ENCODE results near the gene PHAF1. TPM values are rescaled to one million over a fixed set of nuclear protein-coding genes. Genes with fewer than 3 reads are reported as not detected.

Gene PHAF1
- total and polyA plus RNA-seq, 4 donors = 12.6 to 20.7 (median 13.5) TPM

DNA sequence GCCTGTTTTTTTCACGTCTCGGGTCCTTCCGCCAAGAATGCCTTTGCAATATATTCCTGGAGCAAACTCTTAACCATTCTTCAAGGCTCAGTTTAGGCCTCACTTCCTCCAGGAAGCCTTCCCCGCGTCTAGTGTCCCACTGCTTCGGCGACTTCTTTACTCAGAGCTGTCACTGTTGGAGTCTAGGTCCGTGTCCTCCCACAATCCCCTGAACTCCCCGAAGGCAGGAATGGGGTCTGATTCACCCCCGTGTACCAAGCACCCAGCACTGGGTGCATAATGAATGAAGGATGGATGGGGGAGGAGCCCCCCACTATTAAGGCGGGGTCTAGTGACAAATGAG is 73.5 kb downstream of the PHAF1 start:
- DNase-seq (peak in 1 of 2 donors; percentile 47), ATAC-seq (ENCODE audit: low FRiP score) (no peak)
- no peaks in the 10 kb centered on the region for H3K36me3 ChIP-seq (ENCODE audit: control insufficient read depth in 1 of 2, insufficient read depth in 2 of 2, low read length in 1 of 2)
- H3K4me1 ChIP-seq (ENCODE audit: control insufficient read depth in 1 of 2, insufficient read depth in 2 of 2, low read length in 2 of 2) = no peaks in the 10 kb centered on the region
- intact Hi-C loops (cut with DNase I) = loop anchor here (10.0 kb wide), 2 partner anchors 208 to 288 kb away; no protein-coding TSS in a partner anchor
- no peaks in the 10 kb centered on the region for H3K27me3 ChIP-seq (ENCODE audit: control insufficient read depth in 1 of 2, insufficient read depth in 2 of 2, low read length in 1 of 2)
- WGBS, 2 donors = 7 to 8% methylated on average over 11 of the region's 11 CpGs
- H3K27ac ChIP-seq (ENCODE audit: low read depth in 1 of 2, low read length in 2 of 2) = no peak overlapping the region
- no peaks in the 10 kb centered on the region for H3K9me3 ChIP-seq (ENCODE audit: control insufficient read depth, low read length)
- no peak overlapping the region for H3K4me3 ChIP-seq (ENCODE audit: low read length in 2 of 2)

DNA sequence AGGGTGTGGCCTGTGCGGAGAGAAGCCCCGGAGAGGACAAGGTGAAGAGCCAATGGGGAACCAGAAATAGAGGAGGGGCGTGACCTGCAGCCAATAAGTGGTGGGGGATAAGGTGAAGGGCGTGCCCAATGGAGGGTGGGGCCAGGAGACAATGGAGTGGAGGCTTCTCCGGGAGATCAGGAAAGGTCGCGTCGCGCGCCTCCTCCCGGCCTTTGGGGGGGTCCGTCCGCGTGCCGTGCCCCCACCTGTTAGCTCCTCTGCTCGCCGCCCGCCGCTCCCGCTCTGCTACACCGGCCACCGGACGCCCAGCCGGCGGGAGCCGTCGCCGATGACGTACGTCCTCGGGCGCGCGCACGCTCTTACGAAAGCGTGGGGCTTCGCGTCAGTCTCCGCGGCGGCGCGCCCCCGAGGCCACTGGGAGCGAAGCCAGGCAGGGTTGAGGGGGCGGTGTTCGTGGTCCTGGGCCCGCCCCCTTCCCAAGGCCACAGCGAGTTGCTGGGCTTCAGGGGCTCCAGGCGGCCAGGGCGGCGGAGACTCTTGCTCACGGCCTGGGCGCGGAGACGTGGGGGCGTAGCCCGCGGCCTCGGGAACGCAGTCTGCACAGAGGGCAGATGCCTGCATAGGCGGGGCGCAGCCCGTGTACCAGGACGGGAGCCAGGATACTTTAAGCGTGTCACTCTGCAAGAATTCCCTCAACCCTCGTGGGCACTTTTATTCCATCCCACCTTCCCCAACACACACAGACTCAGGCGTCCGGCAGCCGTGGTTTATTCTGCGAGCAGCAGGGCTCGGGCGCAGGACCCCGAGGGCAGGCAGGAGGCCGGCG is 74.1 kb downstream of the PHAF1 start, which contains the start of gene MATCAP1:
TSS of gene MATCAP1 (minus strand) at position 337 of the 826 bp plus-strand sequence. CDS start 3,353 bp downstream, outside the sequence.
- H3K36me3 ChIP-seq (ENCODE audit: control insufficient read depth in 1 of 2, insufficient read depth in 2 of 2, low read length in 1 of 2) = no peaks in the 10 kb centered on the region
- intact Hi-C loops (cut with DNase I) = loop anchor here (2.0 to 10.0 kb wide), 3 partner anchors 25 to 289 kb away; partner anchors contain the start of genes FBXL8 (in 1 of the 2) and TRADD (in 1 of the 2)
- 0% methylated on average over 67 to 77 of the region's 77 CpGs for WGBS, 2 donors
- H3K9me3 ChIP-seq (ENCODE audit: control insufficient read depth, low read length) = no peaks in the 10 kb centered on the region
- H3K27me3 ChIP-seq (ENCODE audit: control insufficient read depth in 1 of 2, insufficient read depth in 2 of 2, low read length in 1 of 2) = no peaks in the 10 kb centered on the region
- H3K4me1 ChIP-seq (ENCODE audit: control insufficient read depth in 1 of 2, insufficient read depth in 2 of 2, low read length in 2 of 2) = no peaks in the 10 kb centered on the region
- ATAC-seq (ENCODE audit: low FRiP score) (peak; percentile 94), DNase-seq (peak; percentile 97)
- peak within 1 kb of the TSS; percentile 24 to 54 for H3K4me3 ChIP-seq (ENCODE audit: low read length in 2 of 2)
- peak within 1 kb of the TSS in 1 of 2 donors; percentile 81 for H3K27ac ChIP-seq (ENCODE audit: low read depth in 1 of 2, low read length in 2 of 2)

DNA sequence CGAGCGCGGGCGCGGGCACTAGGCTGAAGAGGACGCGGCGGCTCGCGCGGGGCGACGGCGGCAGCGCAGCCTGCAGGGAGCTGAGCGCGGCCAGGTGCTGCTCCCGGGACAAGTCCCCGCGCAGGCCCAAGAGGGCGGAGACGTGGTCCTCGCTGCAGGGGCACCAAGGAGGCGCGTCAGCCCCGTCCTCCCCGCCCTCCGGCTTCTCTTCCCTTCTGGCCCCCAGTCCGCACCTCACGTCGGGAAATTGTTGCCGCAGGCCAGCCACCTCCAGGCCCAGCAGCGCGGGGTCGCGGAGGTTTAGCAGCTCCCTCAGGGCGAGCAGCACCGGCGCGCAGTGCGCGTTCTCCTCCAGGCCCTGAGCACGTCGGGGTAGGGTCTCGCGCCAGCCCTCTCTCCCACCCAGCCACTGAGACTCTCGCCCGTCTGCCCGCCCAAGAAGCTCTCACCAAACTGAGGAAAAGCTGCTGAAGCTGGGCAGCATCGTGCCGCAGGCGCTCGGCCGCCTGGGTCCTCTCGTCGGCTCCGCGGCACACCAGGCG is 74.8 kb downstream of the PHAF1 start:
- Histone ChIP-seq H3K4me1 (ENCODE audit: control insufficient read depth in 1 of 2, insufficient read depth in 2 of 2, low read length in 2 of 2) (no peaks in the 10 kb centered on the region), H3K27me3 (ENCODE audit: control insufficient read depth in 1 of 2, insufficient read depth in 2 of 2, low read length in 1 of 2) (no peaks in the 10 kb centered on the region), H3K27ac (ENCODE audit: low read depth in 1 of 2, low read length in 2 of 2) (peak overlapping the region in 1 of 2 donors; percentile 42), H3K9me3 (ENCODE audit: control insufficient read depth, low read length) (no peaks in the 10 kb centered on the region), H3K4me3 (ENCODE audit: low read length in 2 of 2) (peak overlapping the region; percentile 24 to 54), H3K36me3 (ENCODE audit: control insufficient read depth in 1 of 2, insufficient read depth in 2 of 2, low read length in 1 of 2) (no peaks in the 10 kb centered on the region)
- intact Hi-C loops (cut with DNase I) = loop anchor here (2.0 to 10.0 kb wide), 3 partner anchors 26 to 290 kb away; partner anchors contain the start of genes FBXL8 (in 1 of the 2) and TRADD (in 1 of the 2)
- peak in 1 of 2 donors; percentile 79 for DNase-seq
- 4 to 7% methylated on average over 42 to 59 of the region's 59 CpGs for WGBS, 2 donors
- ATAC-seq (ENCODE audit: low FRiP score) = no peak

DNA sequence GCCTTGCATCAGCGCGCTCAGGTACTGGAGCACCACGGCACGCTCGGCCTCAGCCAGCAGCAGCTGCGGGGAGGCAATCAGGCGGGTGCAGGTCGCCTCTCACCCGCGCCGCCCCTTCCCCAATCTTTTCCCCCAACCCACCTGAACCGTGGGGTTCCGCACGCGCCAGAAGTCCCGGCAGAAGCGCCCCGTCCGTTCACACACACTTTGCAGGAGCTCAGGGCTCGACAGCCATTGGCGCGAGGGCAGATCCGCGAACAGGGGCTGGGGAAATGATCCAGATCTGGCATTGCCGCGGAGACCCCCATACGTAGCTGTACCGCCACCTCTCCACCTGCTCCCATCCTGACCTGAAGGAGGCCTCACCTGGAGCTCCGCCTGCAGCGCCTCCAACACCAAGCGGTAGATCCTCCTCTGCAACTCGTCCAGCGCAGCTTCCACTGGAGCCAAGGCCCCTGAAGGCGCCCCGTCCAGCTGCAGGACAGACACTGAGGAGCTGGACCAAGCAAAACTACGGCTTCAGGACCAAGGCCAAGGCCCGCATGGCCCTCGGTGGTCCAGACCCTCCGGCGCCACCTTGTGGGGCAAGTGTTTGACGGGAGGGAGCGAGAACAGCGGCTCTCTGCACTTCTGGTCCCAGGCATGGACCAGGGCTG is 75.4 kb downstream of the PHAF1 start:
- Histone ChIP-seq H3K9me3 (ENCODE audit: control insufficient read depth, low read length) (no peaks in the 10 kb centered on the region), H3K4me3 (ENCODE audit: low read length in 2 of 2) (no peak overlapping the region), H3K36me3 (ENCODE audit: control insufficient read depth in 1 of 2, insufficient read depth in 2 of 2, low read length in 1 of 2) (no peaks in the 10 kb centered on the region), H3K27ac (ENCODE audit: low read depth in 1 of 2, low read length in 2 of 2) (no peak overlapping the region), H3K27me3 (ENCODE audit: control insufficient read depth in 1 of 2, insufficient read depth in 2 of 2, low read length in 1 of 2) (no peaks in the 10 kb centered on the region), H3K4me1 (ENCODE audit: control insufficient read depth in 1 of 2, insufficient read depth in 2 of 2, low read length in 2 of 2) (no peaks in the 10 kb centered on the region)
- intact Hi-C loops (cut with DNase I) = loop anchor here (1.0 to 10.0 kb wide), 4 partner anchors 26 to 290 kb away; partner anchors contain the start of genes FBXL8 (in 1 of the 2) and TRADD (in 1 of the 2)
- DNase-seq = peak; percentile 96 to 99
- ATAC-seq (ENCODE audit: low FRiP score) = peak; percentile 80
- WGBS, 2 donors = 5 to 7% methylated on average over 41 to 43 of the region's 43 CpGs

DNA sequence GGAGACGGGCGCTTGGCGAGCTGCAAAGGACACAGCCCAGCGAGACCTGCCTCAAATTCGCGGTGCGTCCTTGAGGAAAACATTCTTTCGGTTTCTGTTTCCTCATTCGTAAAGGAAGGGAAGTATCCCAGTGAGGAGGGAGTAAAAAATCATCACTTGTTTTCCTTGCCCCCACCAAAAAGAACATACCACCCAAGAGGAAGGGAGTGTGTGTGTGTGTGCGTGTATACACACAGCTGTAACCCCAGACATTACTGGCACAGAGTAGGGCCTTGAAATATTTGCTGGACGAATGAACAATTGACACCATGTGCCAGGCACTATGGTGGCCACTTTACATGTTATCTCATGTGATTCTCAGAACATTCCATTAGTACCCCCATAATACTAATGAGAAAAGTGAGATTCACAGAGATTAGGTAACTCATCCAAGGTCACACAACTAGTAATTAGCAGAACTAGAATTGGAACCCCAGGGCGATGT is 76.0 kb downstream of the PHAF1 start:
- H3K27ac ChIP-seq (ENCODE audit: low read depth in 1 of 2, low read length in 2 of 2) = no peak overlapping the region
- 8 to 11% methylated on average over 12 of the region's 12 CpGs for WGBS, 2 donors
- H3K9me3 ChIP-seq (ENCODE audit: control insufficient read depth, low read length) = no peaks in the 10 kb centered on the region
- H3K4me3 ChIP-seq (ENCODE audit: low read length in 2 of 2) = no peak overlapping the region
- ATAC-seq (ENCODE audit: low FRiP score) = no peak
- no peak for DNase-seq
- no peaks in the 10 kb centered on the region for H3K36me3 ChIP-seq (ENCODE audit: control insufficient read depth in 1 of 2, insufficient read depth in 2 of 2, low read length in 1 of 2)
- H3K4me1 ChIP-seq (ENCODE audit: control insufficient read depth in 1 of 2, insufficient read depth in 2 of 2, low read length in 2 of 2) = no peaks in the 10 kb centered on the region
- intact Hi-C loops (cut with DNase I) = loop anchor here (1.0 to 10.0 kb wide), 4 partner anchors 27 to 291 kb away; partner anchors contain the start of genes FBXL8 (in 1 of the 2) and TRADD (in 1 of the 2)
- H3K27me3 ChIP-seq (ENCODE audit: control insufficient read depth in 1 of 2, insufficient read depth in 2 of 2, low read length in 1 of 2) = no peaks in the 10 kb centered on the region

DNA sequence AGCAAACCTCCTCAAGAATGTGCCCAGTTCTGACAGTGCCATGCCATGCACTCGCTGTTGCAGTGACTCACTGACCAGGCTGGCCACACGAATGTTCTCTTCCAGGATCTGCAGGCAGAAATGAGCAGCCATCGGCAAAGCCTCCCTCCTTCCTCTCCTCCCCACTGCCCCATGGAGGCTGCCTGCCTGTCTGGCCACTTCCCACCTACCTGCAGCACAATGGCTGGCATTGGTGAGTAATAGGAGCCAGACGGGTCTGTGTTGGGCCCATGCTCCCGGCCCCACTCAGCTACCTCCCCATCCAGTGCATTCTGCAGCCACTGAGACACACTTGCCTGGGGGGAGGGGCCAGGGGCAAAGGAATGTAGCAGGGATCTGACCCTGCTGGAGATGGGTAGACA is 76.8 kb downstream of the PHAF1 start:
- Histone ChIP-seq H3K4me1 (ENCODE audit: control insufficient read depth in 1 of 2, insufficient read depth in 2 of 2, low read length in 2 of 2) (no peaks in the 10 kb centered on the region), H3K27me3 (ENCODE audit: control insufficient read depth in 1 of 2, insufficient read depth in 2 of 2, low read length in 1 of 2) (no peaks in the 10 kb centered on the region), H3K27ac (ENCODE audit: low read depth in 1 of 2, low read length in 2 of 2) (no peak overlapping the region), H3K4me3 (ENCODE audit: low read length in 2 of 2) (no peak overlapping the region), H3K36me3 (ENCODE audit: control insufficient read depth in 1 of 2, insufficient read depth in 2 of 2, low read length in 1 of 2) (no peaks in the 10 kb centered on the region), H3K9me3 (ENCODE audit: control insufficient read depth, low read length) (no peaks in the 10 kb centered on the region)
- intact Hi-C loops (cut with DNase I) = loop anchor here (10.0 kb wide), 2 partner anchors 212 to 292 kb away; no protein-coding TSS in a partner anchor
- ATAC-seq (ENCODE audit: low FRiP score) (no peak), DNase-seq (no peak)
- WGBS, 2 donors = 44 to 48% methylated on average over 5 of the region's 5 CpGs

DNA sequence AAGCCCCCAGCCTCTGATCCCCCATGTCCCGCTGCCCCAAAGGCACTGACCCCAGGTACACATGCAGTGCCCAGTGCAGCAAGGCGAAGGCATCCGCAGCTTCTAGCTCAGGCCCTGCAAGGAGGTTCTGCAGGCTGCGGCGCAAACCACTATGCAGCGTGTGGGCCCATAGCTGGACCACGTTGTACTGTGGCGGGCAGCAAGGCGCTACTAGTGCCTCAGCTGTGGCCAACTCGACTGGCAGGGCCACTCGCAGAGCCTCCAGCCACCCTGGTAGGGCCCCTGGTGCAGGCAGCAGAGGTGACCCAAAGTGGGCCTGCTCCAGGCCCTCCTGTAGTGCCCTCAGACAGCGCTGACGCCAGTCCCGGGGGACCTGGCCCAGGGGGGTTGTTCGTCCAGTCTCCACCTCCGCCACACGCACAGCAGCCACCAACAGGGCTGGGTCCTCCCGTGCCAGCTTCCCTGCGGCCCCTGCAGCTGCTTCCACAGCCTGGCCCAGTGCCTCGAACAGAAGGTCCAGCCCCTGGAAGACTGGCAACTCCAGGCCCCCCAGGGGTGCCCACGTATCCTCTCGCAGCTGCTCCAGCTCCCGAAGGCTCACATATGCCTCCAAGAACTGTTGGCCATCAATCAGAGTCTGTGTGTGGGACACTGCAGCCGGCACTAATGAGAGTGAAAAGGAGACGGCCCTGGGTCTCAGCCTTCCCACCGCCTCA is 77.6 kb downstream of the PHAF1 start:
- no peak for DNase-seq
- H3K9me3 ChIP-seq (ENCODE audit: control insufficient read depth, low read length) = no peaks in the 10 kb centered on the region
- WGBS, 2 donors = 84 to 86% methylated on average over 26 of the region's 26 CpGs
- intact Hi-C loops (cut with DNase I) = loop anchor here (10.0 kb wide), 2 partner anchors 213 to 293 kb away; no protein-coding TSS in a partner anchor
- no peak overlapping the region for H3K27ac ChIP-seq (ENCODE audit: low read depth in 1 of 2, low read length in 2 of 2)
- no peak for ATAC-seq (ENCODE audit: low FRiP score)
- no peaks in the 10 kb centered on the region for H3K36me3 ChIP-seq (ENCODE audit: control insufficient read depth in 1 of 2, insufficient read depth in 2 of 2, low read length in 1 of 2)
- no peaks in the 10 kb centered on the region for H3K4me1 ChIP-seq (ENCODE audit: control insufficient read depth in 1 of 2, insufficient read depth in 2 of 2, low read length in 2 of 2)
- no peak overlapping the region for H3K4me3 ChIP-seq (ENCODE audit: low read length in 2 of 2)
- no peaks in the 10 kb centered on the region for H3K27me3 ChIP-seq (ENCODE audit: control insufficient read depth in 1 of 2, insufficient read depth in 2 of 2, low read length in 1 of 2)

DNA sequence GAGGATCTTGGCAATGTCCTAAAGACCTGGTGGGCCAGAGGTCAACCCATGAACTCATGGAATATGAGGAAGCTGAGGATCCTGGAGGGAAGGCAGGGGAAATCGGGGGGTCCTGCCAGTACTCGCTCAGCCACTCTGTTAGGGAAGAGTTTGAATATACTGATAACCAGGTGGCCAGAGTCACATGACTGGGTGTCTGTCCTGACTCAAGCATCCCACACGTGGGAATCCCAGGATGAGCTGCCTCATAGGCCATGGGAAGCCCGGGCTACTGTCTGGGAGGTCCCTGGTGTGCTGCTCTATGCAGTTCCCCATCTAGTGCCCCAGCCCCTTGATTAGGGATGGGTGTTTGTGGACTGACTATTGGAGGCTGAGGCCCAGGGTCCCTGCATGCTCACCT is 78.6 kb downstream of the PHAF1 start:
- ATAC-seq (ENCODE audit: low FRiP score) (no peak), DNase-seq (no peak)
- intact Hi-C loops (cut with DNase I) = loop anchor here (10.0 kb wide), 2 partner anchors 214 to 294 kb away; no protein-coding TSS in a partner anchor
- 89 to 91% methylated on average over 4 of the region's 4 CpGs for WGBS, 2 donors
- H3K36me3 ChIP-seq (ENCODE audit: control insufficient read depth in 1 of 2, insufficient read depth in 2 of 2, low read length in 1 of 2) = no peaks in the 10 kb centered on the region
- no peaks in the 10 kb centered on the region for H3K27me3 ChIP-seq (ENCODE audit: control insufficient read depth in 1 of 2, insufficient read depth in 2 of 2, low read length in 1 of 2)
- no peak overlapping the region for H3K27ac ChIP-seq (ENCODE audit: low read depth in 1 of 2, low read length in 2 of 2)
- no peaks in the 10 kb centered on the region for H3K4me1 ChIP-seq (ENCODE audit: control insufficient read depth in 1 of 2, insufficient read depth in 2 of 2, low read length in 2 of 2)
- no peaks in the 10 kb centered on the region for H3K9me3 ChIP-seq (ENCODE audit: control insufficient read depth, low read length)
- no peak overlapping the region for H3K4me3 ChIP-seq (ENCODE audit: low read length in 2 of 2)
